Breast epithelium (tissue), 3 donors: Measurements from ENCODE around the gene ZNF41.

Source experiments
- POLR2AphosphoS5 ChIP-seq, 3 donors: sonication (generic); formaldehyde crosslinking; IDR thresholded peaks; one replicate each; pipeline ENCODE4 v1.6.1; 2017; ENCODE audit warnings: antibody characterized with exemption in 3 of 3
- TF ChIP-seq, protein P1 (sequence below), 3 donors: fragments of 450-650 bp; IDR thresholded peaks; one replicate each; pipeline ENCODE4 v1.5.1; 2016 to 2017; ENCODE audit warnings: antibody characterized with exemption in 3 of 3, mild to moderate bottlenecking in 3 of 3, moderate library complexity in 3 of 3

DNA sequence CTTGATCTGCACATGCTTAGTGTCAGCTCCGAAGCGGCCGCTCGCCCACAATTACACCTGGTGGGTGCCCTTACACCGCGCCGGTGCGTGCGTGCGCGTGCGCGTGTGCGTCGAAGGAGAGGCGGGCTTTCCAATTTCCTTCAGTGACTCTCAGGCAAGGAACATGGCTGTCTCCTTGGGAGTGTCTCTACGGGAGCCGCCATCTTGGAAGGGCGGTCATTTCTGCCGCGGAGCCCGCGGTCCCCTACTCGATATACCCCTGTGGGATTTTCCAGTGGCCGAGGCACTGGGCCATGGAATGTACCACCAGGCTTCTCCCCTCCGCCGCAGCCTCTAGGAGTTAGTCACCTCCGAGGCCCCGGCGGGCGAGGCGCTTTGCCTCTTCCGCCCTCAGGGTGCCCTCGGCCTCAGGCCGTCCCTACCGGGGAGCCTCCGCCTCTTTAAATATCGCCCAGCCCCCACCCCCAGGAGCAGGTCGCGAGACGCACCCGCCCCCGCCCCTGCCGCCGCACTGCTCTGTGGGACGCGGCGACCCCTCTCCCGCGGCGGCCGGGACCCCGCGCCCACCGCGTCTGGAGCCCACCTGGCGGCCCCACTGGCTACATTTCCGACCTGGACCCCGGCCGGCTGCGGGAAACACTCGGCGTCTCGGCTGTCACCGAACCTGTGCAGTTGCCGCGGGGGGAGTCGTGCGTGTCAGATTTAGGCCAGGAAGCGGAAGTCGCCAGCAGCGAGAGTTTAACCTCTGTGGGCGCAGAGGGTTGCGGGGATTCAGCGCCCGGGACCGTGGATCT, at the start of gene ZNF41:
- TF ChIP-seq, protein P1, sequence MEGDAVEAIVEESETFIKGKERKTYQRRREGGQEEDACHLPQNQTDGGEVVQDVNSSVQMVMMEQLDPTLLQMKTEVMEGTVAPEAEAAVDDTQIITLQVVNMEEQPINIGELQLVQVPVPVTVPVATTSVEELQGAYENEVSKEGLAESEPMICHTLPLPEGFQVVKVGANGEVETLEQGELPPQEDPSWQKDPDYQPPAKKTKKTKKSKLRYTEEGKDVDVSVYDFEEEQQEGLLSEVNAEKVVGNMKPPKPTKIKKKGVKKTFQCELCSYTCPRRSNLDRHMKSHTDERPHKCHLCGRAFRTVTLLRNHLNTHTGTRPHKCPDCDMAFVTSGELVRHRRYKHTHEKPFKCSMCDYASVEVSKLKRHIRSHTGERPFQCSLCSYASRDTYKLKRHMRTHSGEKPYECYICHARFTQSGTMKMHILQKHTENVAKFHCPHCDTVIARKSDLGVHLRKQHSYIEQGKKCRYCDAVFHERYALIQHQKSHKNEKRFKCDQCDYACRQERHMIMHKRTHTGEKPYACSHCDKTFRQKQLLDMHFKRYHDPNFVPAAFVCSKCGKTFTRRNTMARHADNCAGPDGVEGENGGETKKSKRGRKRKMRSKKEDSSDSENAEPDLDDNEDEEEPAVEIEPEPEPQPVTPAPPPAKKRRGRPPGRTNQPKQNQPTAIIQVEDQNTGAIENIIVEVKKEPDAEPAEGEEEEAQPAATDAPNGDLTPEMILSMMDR (IDR thresholded peaks at IDR 0.05) = no peak
- TF ChIP-seq POLR2AphosphoS5 (IDR thresholded peaks at IDR 0.05) = peak in 1 of 3 donors; percentile 9
